ENCODE results near the gene ST8SIA6.
A peak's percentile ranks its signal among the peaks of the same experiment; 100 is the strongest.
"Not testable (repeated sequence)": the region's sequence is repeated elsewhere in the genome, so short reads cannot be mapped to it uniquely, and the experiment has no call there.

The ST8SIA6 gene, protein sequence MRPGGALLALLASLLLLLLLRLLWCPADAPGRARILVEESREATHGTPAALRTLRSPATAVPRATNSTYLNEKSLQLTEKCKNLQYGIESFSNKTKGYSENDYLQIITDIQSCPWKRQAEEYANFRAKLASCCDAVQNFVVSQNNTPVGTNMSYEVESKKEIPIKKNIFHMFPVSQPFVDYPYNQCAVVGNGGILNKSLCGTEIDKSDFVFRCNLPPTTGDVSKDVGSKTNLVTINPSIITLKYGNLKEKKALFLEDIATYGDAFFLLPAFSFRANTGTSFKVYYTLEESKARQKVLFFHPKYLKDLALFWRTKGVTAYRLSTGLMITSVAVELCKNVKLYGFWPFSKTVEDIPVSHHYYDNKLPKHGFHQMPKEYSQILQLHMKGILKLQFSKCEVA

DNA sequence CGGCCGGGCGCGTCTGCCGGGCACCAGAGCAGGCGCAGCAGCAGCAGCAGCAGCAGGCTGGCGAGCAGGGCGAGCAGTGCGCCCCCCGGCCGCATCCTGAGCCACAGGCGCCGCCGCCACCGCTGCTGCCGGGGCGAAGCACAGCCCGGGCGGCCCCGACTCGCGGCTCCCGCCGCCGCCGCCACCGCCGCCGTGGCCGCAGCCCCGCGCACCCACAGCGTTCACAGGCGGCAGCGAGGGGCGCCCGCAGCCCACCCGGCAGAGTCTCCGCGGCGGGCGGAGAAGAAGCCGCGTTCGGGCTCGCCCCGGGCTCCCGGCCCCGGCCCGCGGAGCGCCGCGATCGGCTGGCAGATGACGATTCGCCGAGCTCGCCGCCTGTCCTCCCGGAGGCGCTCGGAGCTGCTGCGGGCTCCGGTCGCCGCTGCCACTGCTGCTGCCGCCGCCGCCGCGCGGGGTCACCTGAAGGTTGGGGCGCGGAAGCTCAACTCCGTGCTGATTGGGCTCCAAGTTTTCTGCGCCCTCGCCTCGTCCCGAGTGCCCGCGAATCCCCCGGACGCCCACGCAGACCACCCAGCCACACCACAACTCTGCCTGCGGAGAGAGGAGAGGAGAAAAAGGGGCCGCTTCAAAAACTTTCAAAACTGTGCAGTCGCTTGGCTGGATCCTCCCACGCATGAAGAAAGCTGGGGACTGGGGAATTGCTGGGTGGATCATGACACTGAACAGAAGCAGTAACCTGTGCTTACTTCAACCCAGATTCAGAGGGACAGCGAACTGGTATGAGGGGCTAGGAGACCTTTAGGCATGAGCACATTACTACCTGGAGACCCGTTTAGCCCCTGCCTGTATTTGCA, at the start of gene ST8SIA6:
Gene ST8SIA6, minus strand, starts transcription at position 435 of the 854 bp plus-strand sequence. Its CDS starts 340 bp downstream, at position 95.
- FAIRE-seq (peak; percentile 5), DNase-seq (ENCODE audit: extremely low spot score, insufficient read length, low read depth) (no peak)

DNA sequence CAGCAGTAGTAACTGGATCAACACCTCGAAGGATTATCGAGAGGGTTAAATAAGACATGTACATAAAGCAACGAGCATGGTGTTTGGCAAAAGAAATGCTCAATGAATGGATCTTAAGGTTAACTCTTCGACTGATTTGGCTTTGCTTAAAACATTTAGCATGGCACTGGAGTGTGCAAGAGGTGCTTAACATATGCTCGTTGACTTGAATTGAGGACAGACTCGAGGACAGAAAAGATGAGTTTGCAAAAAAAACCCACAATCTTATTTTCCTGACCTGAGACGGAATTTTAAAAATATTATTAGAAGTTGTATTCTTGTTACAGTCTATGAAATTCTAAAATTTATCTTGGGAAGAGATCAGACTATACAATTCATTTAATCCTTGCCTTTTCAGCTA, 49.4 kb upstream of the ST8SIA6 start:
- FAIRE-seq (no peak), DNase-seq (ENCODE audit: extremely low spot score, insufficient read length, low read depth) (no peak)

DNA sequence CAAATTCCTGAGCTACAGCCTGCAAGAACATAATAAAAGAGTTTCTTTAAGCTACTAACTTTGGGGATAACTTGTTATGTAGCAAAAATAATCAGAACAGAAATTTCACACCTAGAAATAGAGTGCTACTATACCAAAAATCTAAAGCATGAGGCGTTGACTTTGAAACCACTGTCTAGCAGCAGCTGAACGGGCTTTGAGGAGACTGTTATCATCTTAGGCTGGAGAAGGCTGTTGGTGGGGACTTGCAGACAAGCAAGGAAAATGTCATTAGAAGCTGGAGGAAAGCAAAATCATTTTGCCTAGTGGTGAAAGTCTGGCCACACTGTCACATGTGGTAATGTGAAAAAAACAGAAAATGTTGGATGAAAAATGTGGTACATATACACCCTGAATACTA, 48.4 kb upstream of the ST8SIA6 start:
- FAIRE-seq: no peak
- DNase-seq (ENCODE audit: extremely low spot score, insufficient read length, low read depth): no peak

DNA sequence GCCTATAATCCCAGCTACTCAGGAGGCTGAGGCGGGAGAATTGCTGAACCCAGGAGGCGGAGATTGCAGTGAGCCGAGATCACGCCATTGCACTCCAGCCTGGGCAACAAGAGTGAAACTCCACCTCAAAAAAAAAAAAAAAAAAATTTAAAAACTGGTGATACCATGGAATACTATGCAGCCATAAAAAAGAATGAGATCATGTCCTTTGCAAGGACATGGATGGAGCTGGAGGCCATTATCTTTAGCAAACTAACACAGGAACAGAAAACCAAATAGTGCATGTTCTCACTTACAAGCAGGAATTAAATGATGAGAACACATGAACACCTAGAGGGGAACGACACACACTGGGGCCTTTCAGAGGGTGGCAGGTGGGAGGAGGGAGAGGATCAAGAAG, 44.6 kb upstream of the ST8SIA6 start:
- not testable (repeated sequence) for DNase-seq (ENCODE audit: extremely low spot score, insufficient read length, low read depth); FAIRE-seq

DNA sequence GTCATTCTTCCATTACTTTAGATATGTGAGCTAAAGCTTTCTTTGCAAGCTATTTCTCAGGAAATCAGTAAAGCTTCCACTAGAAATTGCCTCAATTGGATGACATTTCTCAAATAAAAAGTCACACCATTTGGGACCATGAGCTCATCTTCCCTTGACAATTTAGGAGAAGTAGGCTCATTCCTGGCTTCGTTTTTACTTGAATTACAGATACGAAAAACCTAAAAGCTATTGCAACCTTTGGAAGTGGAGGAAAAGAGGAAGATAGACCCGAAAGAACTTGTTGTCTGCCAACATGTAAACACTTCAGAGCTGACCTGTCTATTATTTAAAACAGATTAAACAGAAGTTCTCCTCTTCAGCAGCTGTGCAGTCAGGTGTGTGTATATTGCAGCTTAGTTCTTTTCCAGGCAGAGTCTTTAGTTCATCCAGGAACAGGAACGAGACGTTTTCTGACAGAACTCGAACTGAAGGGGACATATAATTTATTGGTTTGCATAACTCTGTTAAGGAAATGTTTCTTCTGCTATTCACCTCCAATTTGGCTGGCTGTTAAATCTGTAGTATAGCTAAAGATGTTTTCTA, 43.1 kb upstream of the ST8SIA6 start:
- DNase-seq (ENCODE audit: extremely low spot score, insufficient read length, low read depth) (no peak), FAIRE-seq (no peak)

DNA sequence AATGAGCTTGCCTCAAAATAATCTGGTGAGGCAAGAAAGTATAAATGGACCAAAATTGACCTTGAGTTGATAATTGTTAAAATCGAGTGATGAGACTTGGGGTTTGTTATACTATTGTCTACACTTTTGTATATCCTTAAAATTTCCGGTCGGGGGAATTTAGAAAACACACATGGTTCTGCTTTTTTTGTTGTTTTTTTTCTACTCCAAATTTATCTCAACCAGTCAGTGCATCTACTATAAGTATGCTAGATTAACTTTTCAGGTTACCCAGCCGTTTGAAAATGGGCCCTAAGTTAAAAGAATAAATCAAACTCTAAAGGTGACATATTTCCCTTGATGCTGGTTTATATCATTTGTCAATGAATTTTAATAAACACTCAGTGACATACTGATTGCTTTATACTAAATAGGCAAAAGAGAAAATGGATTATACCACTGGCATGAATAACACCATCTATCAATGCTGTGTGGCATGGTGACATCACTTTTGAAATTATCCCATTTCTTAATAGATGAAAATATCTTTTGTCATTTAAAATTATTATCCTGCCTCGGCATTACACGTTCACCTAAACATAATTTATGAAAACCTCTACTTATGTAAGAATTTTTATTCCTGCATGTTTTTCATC, 40.3 kb upstream of the ST8SIA6 start:
- no peak for FAIRE-seq

DNA sequence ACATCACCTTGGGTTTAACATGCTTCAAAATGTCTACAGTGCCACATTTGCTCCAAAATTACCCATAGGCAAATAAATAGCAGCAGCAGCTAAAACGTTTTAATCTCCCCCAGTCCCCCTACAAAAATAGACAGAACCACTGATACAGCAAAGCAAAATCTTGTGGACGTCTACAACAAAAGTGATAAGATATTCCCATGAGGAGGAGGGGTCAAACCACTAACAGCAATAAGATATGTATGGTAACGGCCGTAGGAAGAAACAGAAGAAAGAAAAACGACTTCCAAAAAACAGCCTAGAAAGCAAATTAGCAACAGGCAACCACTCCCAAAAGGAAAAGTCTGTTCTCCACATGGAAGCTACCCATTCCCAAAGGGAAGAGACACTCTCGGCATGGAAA, 34.5 kb upstream of the ST8SIA6 start:
- no peak for FAIRE-seq
- no peak for DNase-seq (ENCODE audit: extremely low spot score, insufficient read length, low read depth)

More for the DNA sequence above, 40.3 kb upstream of the ST8SIA6 start:
- DNase-seq (ENCODE audit: extremely low spot score, insufficient read length, low read depth): no peak

DNA sequence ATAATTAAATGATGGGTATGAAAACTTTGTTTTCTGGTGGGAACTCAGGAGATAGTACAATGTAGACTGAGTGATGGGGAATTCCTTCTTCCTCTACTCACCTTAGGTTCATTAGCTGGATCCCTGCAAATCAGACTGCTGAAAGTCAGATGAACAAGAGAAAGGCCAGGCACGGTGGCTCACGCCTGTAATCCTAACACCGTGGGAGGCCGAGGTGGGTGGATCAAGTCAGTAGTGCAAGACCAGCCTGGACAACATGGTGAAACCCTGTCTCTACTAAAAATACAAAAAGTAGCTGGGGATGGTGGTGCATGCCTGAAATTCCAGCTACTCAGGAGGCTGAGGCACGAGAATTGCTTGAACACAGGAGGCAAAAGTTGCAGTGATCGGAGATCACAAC, 28.7 kb upstream of the ST8SIA6 start:
- no peak for FAIRE-seq

DNA sequence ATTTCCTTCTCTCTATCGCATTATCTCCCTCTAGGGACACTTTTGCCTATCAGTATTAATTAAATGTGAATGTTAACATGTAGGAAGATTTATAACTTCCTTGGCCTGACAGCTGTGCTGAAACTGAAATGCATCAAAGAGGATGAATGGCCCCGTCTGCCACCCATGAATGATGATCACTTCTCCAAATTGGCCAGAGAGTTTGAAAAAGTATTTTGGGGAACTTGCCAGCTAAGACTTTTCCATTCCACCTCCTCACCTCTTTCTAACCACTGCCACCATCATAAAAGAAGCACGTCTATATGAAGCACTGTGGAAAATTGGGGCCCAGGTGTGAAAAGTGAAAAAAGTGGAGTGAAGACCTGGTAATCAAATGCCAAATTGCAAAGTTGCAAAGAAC, 25.4 kb upstream of the ST8SIA6 start:
- DNase-seq (ENCODE audit: extremely low spot score, insufficient read length, low read depth): no peak
- no peak for FAIRE-seq

More for the DNA sequence above, 28.7 kb upstream of the ST8SIA6 start:
- DNase-seq (ENCODE audit: extremely low spot score, insufficient read length, low read depth): no peak

DNA sequence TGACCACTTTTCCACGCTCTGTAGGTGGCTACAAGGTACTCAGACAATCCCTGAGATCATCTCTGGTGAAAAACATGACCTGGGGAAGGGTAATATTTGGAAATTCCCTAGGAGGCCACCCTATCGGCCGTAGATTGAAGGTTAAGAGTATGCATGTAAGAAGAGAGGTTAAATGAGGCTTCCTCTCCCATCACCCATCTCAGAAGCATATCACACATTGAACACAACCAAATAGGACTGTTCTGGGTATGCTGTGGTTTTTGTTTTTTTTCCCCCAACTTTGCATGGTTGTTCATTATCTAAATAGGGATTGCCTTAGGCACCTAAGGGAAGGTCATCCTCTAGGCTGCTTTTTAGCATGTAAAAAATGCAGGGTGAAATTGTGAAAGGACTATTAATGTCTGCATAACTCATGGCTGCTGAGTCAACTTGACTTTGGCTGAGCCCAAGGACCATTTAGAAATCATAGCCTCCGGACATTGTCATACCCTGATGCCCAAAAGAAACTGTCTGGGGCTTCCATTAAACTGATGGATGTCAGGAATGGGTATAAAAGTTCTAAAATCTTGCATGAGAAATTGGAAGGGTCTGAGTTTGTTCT, 24.7 kb upstream of the ST8SIA6 start:
- FAIRE-seq: no peak
- DNase-seq (ENCODE audit: extremely low spot score, insufficient read length, low read depth): no peak

DNA sequence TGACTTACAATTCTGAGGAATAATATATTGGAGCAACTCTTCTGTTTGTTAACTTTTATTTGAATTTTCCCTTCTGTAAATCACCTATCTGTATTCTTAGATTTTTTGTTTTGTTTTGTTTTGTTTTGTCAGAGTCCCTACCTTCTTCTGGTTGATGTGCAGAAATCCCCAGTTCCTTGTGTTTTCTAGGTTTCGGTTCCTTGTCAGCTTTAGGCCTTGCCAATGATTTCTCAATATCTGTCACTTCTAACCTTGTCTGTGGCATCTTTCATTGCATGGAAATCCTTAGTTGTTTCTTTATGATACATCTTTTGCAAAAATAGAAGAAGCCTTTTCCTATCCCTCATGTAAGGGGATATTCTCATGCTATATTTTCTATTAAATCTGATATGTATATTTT, 21.7 kb upstream of the ST8SIA6 start:
- FAIRE-seq (peak; percentile 77), DNase-seq (ENCODE audit: extremely low spot score, insufficient read length, low read depth) (no peak)

DNA sequence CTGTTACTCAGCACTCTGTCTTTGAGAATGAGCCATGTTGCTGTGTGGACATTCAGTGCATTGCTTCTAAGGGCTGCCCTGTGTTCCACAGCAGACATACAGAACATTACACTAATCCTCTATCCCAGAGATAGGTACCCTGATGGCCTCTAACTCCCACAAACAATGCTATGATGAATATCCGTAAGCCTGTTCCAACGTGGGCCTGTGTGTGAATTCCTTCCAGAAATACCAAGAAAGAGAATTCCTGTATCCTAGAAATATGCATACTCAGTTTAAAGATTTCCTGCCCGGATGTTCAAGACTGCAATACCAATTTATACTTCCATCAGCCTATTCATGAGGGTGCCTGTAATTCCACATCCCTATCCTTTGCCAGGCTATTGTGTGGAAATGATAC, 21.3 kb upstream of the ST8SIA6 start:
- DNase-seq (ENCODE audit: extremely low spot score, insufficient read length, low read depth) (no peak), FAIRE-seq (no peak)

DNA sequence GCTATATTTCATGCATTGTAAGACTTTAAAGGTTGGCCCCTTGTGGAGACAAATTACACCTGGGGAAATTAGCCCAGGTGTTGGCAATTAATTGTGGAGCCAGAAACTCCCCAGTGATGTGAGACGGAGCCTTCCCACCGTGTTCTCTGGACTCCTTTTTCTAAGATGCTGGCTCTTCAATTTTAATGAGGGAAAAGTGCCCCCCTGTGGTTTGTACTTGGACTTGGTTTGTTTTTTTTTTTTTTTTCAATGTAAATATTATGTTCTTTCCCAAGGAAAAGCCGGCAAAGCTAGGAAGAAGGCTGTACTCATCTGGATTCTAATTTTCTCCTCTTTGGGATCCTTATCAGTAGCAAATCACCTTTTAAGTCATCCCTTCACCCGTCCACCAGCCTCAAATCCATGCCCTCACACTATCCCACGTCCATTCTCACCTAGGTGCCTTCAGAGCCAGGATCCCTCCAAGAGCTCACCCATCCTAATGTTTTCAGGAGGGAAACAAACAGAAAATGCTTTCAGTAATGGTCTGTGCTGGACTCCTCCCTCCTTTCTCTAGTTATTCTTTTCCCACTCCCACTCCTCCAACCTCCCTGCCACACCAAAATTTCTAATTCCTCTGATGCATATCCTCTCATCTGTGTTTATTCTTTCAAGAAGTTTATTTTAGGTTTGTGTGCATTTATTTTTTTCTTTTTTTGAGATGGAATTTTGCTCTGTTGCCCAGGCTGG, 20.4 kb upstream of the ST8SIA6 start:
- FAIRE-seq: no peak
- DNase-seq (ENCODE audit: extremely low spot score, insufficient read length, low read depth): no peak

DNA sequence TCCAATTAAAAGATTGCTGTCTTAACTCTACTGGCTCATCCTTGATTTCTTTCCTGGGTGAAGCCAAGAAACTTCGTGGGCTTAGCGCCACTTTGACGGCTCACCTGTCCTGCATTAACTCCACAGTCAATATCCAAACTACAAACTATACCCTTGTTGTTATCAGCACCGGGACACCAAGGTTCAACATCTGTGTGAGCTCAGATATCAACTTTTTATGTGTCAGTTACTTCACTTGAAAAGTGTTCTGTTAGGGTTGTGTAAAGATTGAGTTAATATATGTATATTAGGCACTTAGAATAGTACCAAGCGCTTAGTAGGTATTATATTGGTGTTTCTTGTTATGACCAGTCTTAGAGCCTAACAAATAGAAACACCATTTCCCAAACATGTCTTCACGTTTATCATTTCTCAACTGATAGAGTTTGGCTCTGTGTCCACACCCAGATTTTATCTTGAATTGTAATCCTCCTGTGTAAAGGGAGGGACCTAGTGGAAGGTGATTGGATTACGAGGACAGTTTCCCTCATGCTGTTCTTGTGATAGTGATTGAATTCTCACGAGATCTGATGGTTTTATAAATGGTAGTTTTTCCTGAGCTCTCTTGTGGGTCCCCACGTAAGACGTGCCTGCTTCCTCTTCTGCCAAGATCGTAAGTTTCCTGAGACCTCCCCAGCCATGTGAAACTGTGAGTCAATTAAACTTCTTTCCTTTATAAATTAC, 19.0 kb upstream of the ST8SIA6 start:
- DNase-seq (ENCODE audit: extremely low spot score, insufficient read length, low read depth): no peak
- no peak for FAIRE-seq

DNA sequence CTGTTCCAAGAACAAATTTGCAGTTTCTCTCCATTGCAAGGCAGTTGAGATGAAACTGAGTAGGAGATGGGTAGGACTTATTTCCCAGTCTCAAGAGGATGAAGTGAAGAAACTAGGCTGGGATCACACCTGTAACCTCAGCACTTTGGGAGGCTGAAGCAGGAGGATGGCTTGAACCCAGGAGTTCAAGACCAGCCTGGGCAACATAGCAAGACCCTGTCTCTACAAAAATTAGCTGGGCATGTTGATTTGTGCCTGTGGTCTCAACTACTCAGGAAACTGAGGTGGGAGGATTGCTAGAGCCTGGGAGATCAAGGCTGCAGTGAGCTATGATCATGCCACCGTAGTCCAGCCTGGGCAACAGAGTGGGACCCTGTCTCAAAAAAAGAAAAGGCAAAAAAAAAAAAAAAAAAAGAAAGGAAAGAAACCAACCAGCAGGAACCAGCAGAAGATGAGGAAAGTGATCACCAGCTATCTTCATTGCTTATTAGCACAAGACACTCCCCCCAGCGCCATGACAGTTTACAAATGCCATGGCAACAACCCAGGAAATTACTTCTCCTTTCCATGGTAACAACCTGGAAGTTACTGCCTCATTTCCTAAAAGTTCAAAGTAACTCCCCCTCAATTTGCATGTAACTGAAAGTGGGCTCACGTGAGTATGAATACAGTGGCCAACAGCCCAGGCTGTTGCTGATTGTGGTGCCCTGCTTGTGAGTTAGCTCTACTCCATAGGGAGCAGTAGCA, 18.3 kb upstream of the ST8SIA6 start:
- DNase-seq (ENCODE audit: extremely low spot score, insufficient read length, low read depth): no peak
- FAIRE-seq: no peak

DNA sequence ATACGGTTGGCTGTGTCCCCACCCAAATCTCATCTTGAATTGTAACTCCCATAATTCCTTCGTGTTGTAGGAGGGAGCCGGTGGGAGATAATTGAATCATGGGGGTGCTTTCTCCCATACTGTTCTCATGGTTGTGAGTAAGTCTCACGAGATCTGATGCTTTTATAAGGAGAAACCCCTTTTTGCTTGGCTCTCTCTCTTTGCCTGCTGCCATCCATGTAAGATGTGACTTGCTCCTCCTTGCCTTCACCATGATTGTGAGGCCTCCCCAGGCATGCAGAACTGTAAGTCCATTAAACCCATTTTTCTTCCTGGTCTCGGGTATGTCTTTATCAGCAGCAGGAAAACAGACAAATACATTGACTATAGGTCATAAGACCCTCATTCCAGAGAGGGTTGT, 15.9 kb upstream of the ST8SIA6 start:
- FAIRE-seq (no peak), DNase-seq (ENCODE audit: extremely low spot score, insufficient read length, low read depth) (no peak)

DNA sequence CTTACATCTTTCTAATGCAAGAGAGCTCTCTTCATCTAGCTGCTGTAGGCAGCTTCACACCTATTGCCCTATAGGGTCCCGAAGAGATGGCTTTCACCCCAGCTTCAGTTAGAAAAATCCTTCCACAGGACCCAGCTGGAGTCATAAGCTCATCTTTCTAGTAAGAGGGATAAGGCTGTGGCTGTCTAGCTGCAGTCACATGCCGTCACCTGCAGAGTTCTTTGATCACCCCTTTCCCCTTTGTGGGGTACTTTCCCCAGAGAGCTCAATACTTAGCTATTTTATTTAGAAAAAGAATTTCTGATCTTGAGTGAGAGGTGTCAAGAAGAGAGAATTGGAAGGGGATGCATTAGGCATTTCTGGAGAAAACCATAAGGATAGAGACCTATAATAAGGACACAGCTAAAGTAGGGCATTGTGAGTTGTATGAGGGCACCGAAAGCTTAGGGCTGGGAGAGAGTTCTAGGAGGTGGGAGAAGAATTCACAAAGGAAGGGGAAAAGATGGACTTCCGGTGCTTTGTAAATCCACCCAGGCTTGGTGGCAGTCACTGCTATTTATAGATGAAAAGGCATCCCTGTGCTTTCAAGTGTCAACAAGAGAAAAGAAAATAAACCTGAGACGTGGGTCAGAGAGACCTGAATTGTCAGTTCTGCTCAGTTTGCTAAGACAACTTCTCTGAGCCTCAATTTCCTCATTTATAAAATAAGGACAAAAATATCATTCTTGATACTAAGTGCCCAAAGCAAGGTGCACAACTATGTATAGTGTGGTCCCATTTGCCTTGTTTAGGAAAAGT, 11.1 kb upstream of the ST8SIA6 start:
- FAIRE-seq (no peak), DNase-seq (ENCODE audit: extremely low spot score, insufficient read length, low read depth) (no peak)
